ENCODE results near the gene MNX1.

GRCh38 chr7:157004521-157005455 is 5.7 kb downstream of the MNX1 start:
- TF ChIP-seq POLR2A (IDR thresholded peaks at IDR 0.05; ENCODE audit: low read depth, low read length) (no peak), TAF1 (IDR thresholded peaks at IDR 0.05; ENCODE audit: borderline replicate concordance, low read depth, low read length) (no peak)
